Liver (tissue), 9 donors: Measurements from ENCODE around the gene RWDD3. TPM values are rescaled to one million over a fixed set of nuclear protein-coding genes. Genes with fewer than 3 reads are reported as not detected.

ENCODE experiments used
- DNase-seq: peaks from one replicate; pipeline ENCODE4 v3.0.0-alpha.2; 2017; ENCODE audit warnings: low spot score
- H3K27ac ChIP-seq, 2 donors: one replicate each; pipeline ENCODE4 v1.7.0; 2013; ENCODE audit warnings: inconsistent platforms in 2 of 2, low read length in 2 of 2, control low read depth in 1 of 2, low read depth in 1 of 2, mild to moderate bottlenecking in 1 of 2
- H3K27me3 ChIP-seq, 4 donors: one replicate each; pipeline versions ENCODE4 v1.6.1 to v1.7.0; 2013; ENCODE audit warnings: low read length in 3 of 4, inconsistent platforms in 1 of 4, mild to moderate bottlenecking in 1 of 4, moderate library complexity in 1 of 4; ENCODE audit not compliant: control insufficient read depth in 4 of 4, insufficient read depth in 4 of 4
- H3K36me3 ChIP-seq, 4 donors: one replicate each; pipeline versions ENCODE4 v1.6.1 to v1.7.0; 2013; ENCODE audit warnings: low read length in 3 of 4, mild to moderate bottlenecking in 3 of 4, low read depth in 1 of 4, moderate library complexity in 1 of 4; ENCODE audit not compliant: control insufficient read depth in 4 of 4, insufficient read depth in 3 of 4
- H3K4me1 ChIP-seq, 4 donors: one replicate each; pipeline versions ENCODE4 v1.6.1 to v1.7.0; 2013; ENCODE audit warnings: low read length in 3 of 4, mild to moderate bottlenecking in 3 of 4, moderate library complexity in 1 of 4; ENCODE audit not compliant: control insufficient read depth in 4 of 4, insufficient read depth in 4 of 4
- H3K4me3 ChIP-seq, 3 donors: one replicate each; pipeline versions ENCODE4 v1.6.1 to v1.7.0; 2013; ENCODE audit warnings: low read length in 3 of 3, control low read depth in 1 of 3, low read depth in 1 of 3, mild to moderate bottlenecking in 1 of 3
- H3K9ac ChIP-seq, 2 donors: one replicate each; pipeline ENCODE4 v1.7.0; 2013; ENCODE audit warnings: low read length in 2 of 2, mild to moderate bottlenecking in 2 of 2, moderate library complexity in 2 of 2, control low read depth in 1 of 2, low read depth in 1 of 2
- H3K9me3 ChIP-seq, 4 donors: one replicate each; pipeline versions ENCODE4 v1.6.1 to v1.7.0; 2013; ENCODE audit warnings: low read length in 3 of 4; ENCODE audit not compliant: control insufficient read depth in 4 of 4
- ATF3 ChIP-seq: IDR thresholded peaks from 2 replicates; pipeline ENCODE4 v1.6.1; 2016; ENCODE audit warnings: antibody characterized with exemption
- CTCF ChIP-seq: fragments of 150-350 bp; IDR thresholded peaks from 2 replicates; pipeline ENCODE4 v1.5.1; 2017; ENCODE audit warnings: improper control_type of control experiment, low read depth, low read length; ENCODE audit not compliant: missing input control
- EGR1 ChIP-seq, 2 donors: IDR thresholded peaks; 2 replicates each; pipeline ENCODE4 v1.6.1; 2016 to 2018; ENCODE audit warnings: antibody characterized with exemption in 2 of 2, low read depth in 2 of 2
- FOXA1 ChIP-seq: IDR thresholded peaks from 2 replicates; pipeline ENCODE4 v1.6.1; 2016; ENCODE audit warnings: antibody characterized with exemption
- GABPA ChIP-seq, 2 donors: IDR thresholded peaks in 1 of 2; conservative IDR thresholded peaks in 1 of 2; 2 replicates each; pipeline ENCODE4 v1.6.1; 2016; ENCODE audit warnings: antibody characterized with exemption in 2 of 2, mild to moderate bottlenecking in 1 of 2, moderate library complexity in 1 of 2
- HNF4A ChIP-seq, 2 donors: conservative IDR thresholded peaks; 2 replicates each; pipeline ENCODE4 v1.6.1; 2016; ENCODE audit warnings: antibody characterized with exemption in 2 of 2, mild to moderate bottlenecking in 2 of 2
- HNF4G ChIP-seq: IDR thresholded peaks from 2 replicates; pipeline ENCODE4 v1.6.1; 2016; ENCODE audit warnings: antibody characterized with exemption
- JUND ChIP-seq, 2 donors: IDR thresholded peaks; 2 replicates each; pipeline ENCODE4 v1.6.1; 2016; ENCODE audit warnings: antibody characterized with exemption in 2 of 2
- MAX ChIP-seq: IDR thresholded peaks from 2 replicates; pipeline ENCODE4 v1.6.1; 2016; ENCODE audit warnings: antibody characterized with exemption
- NR2F2 ChIP-seq: IDR thresholded peaks from 2 replicates; pipeline ENCODE4 v1.6.1; 2016; ENCODE audit warnings: antibody characterized with exemption
- RAD21 ChIP-seq, 2 donors: IDR thresholded peaks; 2 replicates each; pipeline ENCODE4 v1.6.1; 2016; ENCODE audit warnings: antibody characterized with exemption in 2 of 2, mild to moderate bottlenecking in 2 of 2
- REST ChIP-seq: IDR thresholded peaks from 2 replicates; pipeline ENCODE4 v1.6.1; 2016; ENCODE audit warnings: antibody characterized with exemption, mild to moderate bottlenecking
- TAF1 ChIP-seq: conservative IDR thresholded peaks from 2 replicates; pipeline ENCODE4 v1.6.1; 2016; ENCODE audit warnings: antibody characterized with exemption, mild to moderate bottlenecking
- YY1 ChIP-seq: IDR thresholded peaks from 2 replicates; pipeline ENCODE4 v1.6.1; 2016; ENCODE audit warnings: antibody characterized with exemption, mild to moderate bottlenecking
- ZBTB33 ChIP-seq: IDR thresholded peaks from 2 replicates; pipeline ENCODE4 v1.6.1; 2016; ENCODE audit warnings: antibody characterized with exemption
- WGBS: extraction: QIAGEN DNeasy Blood & Tissue Kit; methylation state at CpG from one replicate; pipeline ENCODE4 v1.1.7; 2013; 5-methylcytosine and 5-hydroxymethylcytosine counted together
- polyA plus RNA-seq, 2 donors: library from polyadenylated mRNA; stranded (reverse) in 1 of 2; unstranded in 1 of 2; fragments of 200-250 nt in 1 of 2; fragments of >200 nt in 1 of 2; fragmentation: Nextera tagmentation in 1 of 2; extraction: Ambion mirVana in 1 of 2; gene quantifications; one replicate each; pipeline versions ENCODE4 v1.2.1 to v1.2.3, GENCODE V29; 2013 to 2015
- total RNA-seq, 2 donors: library from RNA; depleted of rRNA; stranded (reverse); fragments of >200 nt; gene quantifications; one replicate each; pipeline ENCODE4 v1.2.3, GENCODE V29; 2014
- donor health status: healthy.
- donor health status: healthy.
- donor health status: healthy.
- donor health status: healthy.
- donor health status: healthy.

Gene RWDD3
- total and polyA plus RNA-seq, 4 donors: 5.8 to 11.1 (median 7.0) TPM

GRCh38 chr1:95186149-95186548 lies 47.9 kb upstream of the RWDD3 start:
- WGBS: 95% methylated on average over 4 of the region's 4 CpGs
- H3K27me3 ChIP-seq: no peaks in the 10 kb centered on the region
- no peak overlapping the region for H3K9ac ChIP-seq
- TF ChIP-seq RAD21 (IDR thresholded peaks at IDR 0.05): no peak
- no peak for TF ChIP-seq CTCF
- no peak for TF ChIP-seq MAX
- H3K36me3 ChIP-seq: peaks cover 0 to 9% (median 8%) of the 10 kb centered on the region in 4 donors
- no peaks in the 10 kb centered on the region for H3K4me1 ChIP-seq
- H3K9me3 ChIP-seq: no peaks in the 10 kb centered on the region
- H3K27ac ChIP-seq: no peak overlapping the region
- no peak for DNase-seq
- no peak overlapping the region for H3K4me3 ChIP-seq

GRCh38 chr1:95193591-95193990 lies 40.4 kb upstream of the RWDD3 start:
- H3K4me3 ChIP-seq: no peak overlapping the region
- H3K4me1 ChIP-seq: peaks cover 0 to 4% (median 0%) of the 10 kb centered on the region in 4 donors
- no peak for DNase-seq
- H3K9ac ChIP-seq: no peak overlapping the region
- H3K27me3 ChIP-seq: no peaks in the 10 kb centered on the region
- H3K9me3 ChIP-seq: no peaks in the 10 kb centered on the region
- WGBS: 91% methylated on average over 1 of the region's 1 CpG
- H3K27ac ChIP-seq: no peak overlapping the region
- TF ChIP-seq REST (peak; percentile 94), CTCF (no peak)
- peaks cover 0 to 13% (median 6%) of the 10 kb centered on the region in 4 donors for H3K36me3 ChIP-seq

- Histone ChIP-seq H3K9me3 (no peaks in the 10 kb centered on the region), H3K36me3 (peaks cover 0 to 11% (median 4%) of the 10 kb centered on the region in 4 donors), H3K9ac (no peak overlapping the region), H3K4me1 (peaks cover 0 to 4% (median 0%) of the 10 kb centered on the region in 4 donors), H3K27ac (no peak overlapping the region), H3K27me3 (no peaks in the 10 kb centered on the region), H3K4me3 (no peak overlapping the region)
- DNase-seq: no peak
- 70% methylated on average over 3 of the region's 3 CpGs for WGBS
- TF ChIP-seq GABPA (IDR thresholded peaks at IDR 0.05 in 1 of 2, conservative IDR thresholded peaks at IDR 0.05 in 1 of 2) (no peak), ATF3 (no peak), FOXA1 (no peak), NR2F2 (no peak), ZBTB33 (no peak), EGR1 (IDR thresholded peaks at IDR 0.05; ENCODE audit: low read depth in 2 of 2) (no peak), CTCF (no peak), HNF4G (no peak), JUND (IDR thresholded peaks at IDR 0.05) (no peak), RAD21 (IDR thresholded peaks at IDR 0.05) (no peak), HNF4A (conservative IDR thresholded peaks at IDR 0.05) (no peak), YY1 (no peak), TAF1 (no peak)
Measured at GRCh38 chr1:95195046-95195445, 39.0 kb upstream of the RWDD3 start.
